Measurements from ENCODE around the gene SH3RF2.
"Not testable (repeated sequence)": the region's sequence is repeated elsewhere in the genome, so short reads cannot be mapped to it uniquely, and the experiment has no call there.

Gene SH3RF2

GRCh38 chr5:145953202-145953601 is 16.8 kb downstream of the SH3RF2 start:
- no peak for DNase-seq

- DNase-seq = not testable (repeated sequence)
Observed at GRCh38 chr5:145954140-145954539, 17.8 kb downstream of the SH3RF2 start.

GRCh38 chr5:145957388-145957787 is 21.0 kb downstream of the SH3RF2 start:
- no peak for DNase-seq

- DNase-seq = no peak
Observed at GRCh38 chr5:145958436-145958835, 22.1 kb downstream of the SH3RF2 start.

- DNase-seq = no peak
Observed at GRCh38 chr5:145960166-145960565, 23.8 kb downstream of the SH3RF2 start.

- DNase-seq = no peak
Observed at GRCh38 chr5:145960848-145961600, 24.6 kb downstream of the SH3RF2 start.

- DNase-seq = no peak
Observed at GRCh38 chr5:145962001-145962400, 25.6 kb downstream of the SH3RF2 start.

- not testable (repeated sequence) for DNase-seq
Observed at GRCh38 chr5:145964008-145964407, 27.6 kb downstream of the SH3RF2 start.

- DNase-seq = no peak
Observed at GRCh38 chr5:145965804-145966203, 29.4 kb downstream of the SH3RF2 start.

GRCh38 chr5:145967296-145967695 is 30.9 kb downstream of the SH3RF2 start:
- DNase-seq = no peak

- no peak for DNase-seq
Observed at GRCh38 chr5:145968970-145969713, 32.8 kb downstream of the SH3RF2 start.

GRCh38 chr5:145969714-145970092 is 33.3 kb downstream of the SH3RF2 start:
- no peak for DNase-seq

GRCh38 chr5:145971108-145971507 is 34.7 kb downstream of the SH3RF2 start:
- no peak for DNase-seq

- no peak for DNase-seq
Observed at GRCh38 chr5:145971701-145972100, 35.3 kb downstream of the SH3RF2 start.

GRCh38 chr5:145975001-145975360 is 38.6 kb downstream of the SH3RF2 start:
- DNase-seq = no peak

GRCh38 chr5:145975361-145976066 is 39.1 kb downstream of the SH3RF2 start:
- no peak for DNase-seq

GRCh38 chr5:145976431-145977155 is 40.2 kb downstream of the SH3RF2 start:
- no peak for DNase-seq

- no peak for DNase-seq
Observed at GRCh38 chr5:145978171-145978570, 41.8 kb downstream of the SH3RF2 start.

GRCh38 chr5:145978708-145979107 is 42.3 kb downstream of the SH3RF2 start:
- no peak for DNase-seq

GRCh38 chr5:145979270-145980223 is 43.2 kb downstream of the SH3RF2 start:
- DNase-seq = no peak

- no peak for DNase-seq
Observed at GRCh38 chr5:145980259-145980658, 43.9 kb downstream of the SH3RF2 start.

GRCh38 chr5:145980718-145981117 is 44.3 kb downstream of the SH3RF2 start:
- DNase-seq = no peak
